Measurements from ENCODE around the gene CNEP1R1. TPM values are rescaled to one million over a fixed set of nuclear protein-coding genes. Genes with fewer than 3 reads are reported as not detected.

Gene CNEP1R1
- total and polyA plus RNA-seq, 9 of the 15 experiments (the other 6 are each of a cell fraction or from before 2014, with no cell fraction given) = 7.6 to 20.1 (median 10.6) TPM

DNA sequence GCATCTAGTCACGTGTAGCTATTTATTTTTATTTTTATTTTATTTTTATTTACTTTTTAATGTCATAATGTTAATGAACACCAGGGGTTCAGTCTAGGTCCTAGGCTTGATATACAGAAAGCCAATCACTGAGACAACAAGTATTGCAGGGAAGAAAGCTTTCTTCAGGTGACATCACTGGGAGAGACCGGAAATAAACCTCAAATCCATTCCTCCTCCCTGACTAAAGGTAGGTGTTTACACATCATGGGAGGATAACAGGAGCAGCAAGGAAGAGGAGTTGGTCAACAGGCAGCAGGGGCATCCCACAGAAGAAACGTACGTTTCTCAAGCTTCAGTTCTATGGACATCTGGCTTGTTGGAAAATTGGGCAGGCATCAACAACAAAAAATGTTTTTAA lies 31.2 kb downstream of the CNEP1R1 start:
- WGBS (ENCODE audit: insufficient coverage, low coverage, missing lambda C conversion rate) = 28% methylated on average over 4 of the region's 4 CpGs
- no peaks in the 10 kb centered on the region for H4K20me1 ChIP-seq (replicated peaks; ENCODE audit: control insufficient read depth, insufficient read depth, low read length)
- no peak for FAIRE-seq
- H3K4me1 ChIP-seq (replicated peaks in 1 of 2; ENCODE audit: control insufficient read depth in 2 of 2, insufficient read depth in 2 of 2, low read length in 2 of 2) = no peaks in the 10 kb centered on the region
- no peaks in the 10 kb centered on the region; the same call in 1 of the 2 replicates for H3K9me3 ChIP-seq (replicated peaks; ENCODE audit: control insufficient read depth, insufficient read depth, low read depth, low read length)
- no peaks in the 10 kb centered on the region for H3K36me3 ChIP-seq (ENCODE audit: control insufficient read depth, insufficient read depth, low read length)
- POLR2A ChIA-PET = no interaction called here
- H2AFZ ChIP-seq (ENCODE audit: low read depth, low read length) = no peak overlapping the region
- in situ Hi-C loops (cut with MboI) = no loop called here
- no peak for DNase-seq (ENCODE audit: extremely low read depth in 1 of 4, low spot score in 3 of 4)
- H3K27ac ChIP-seq (ENCODE audit: extremely low read depth, low read depth, low read length) = no peak overlapping the region
- H3K9ac ChIP-seq (ENCODE audit: insufficient read depth in 1 of 2, low read depth in 2 of 2, low read length in 2 of 2) = no peak overlapping the region
- H3K4me3 ChIP-seq = no peak overlapping the region
- BruUV-seq (replicated peaks) = no TSS peak
- no peaks in the 10 kb centered on the region for H3K79me2 ChIP-seq (ENCODE audit: control insufficient read depth, insufficient read depth, low read length)
- no peak for ATAC-seq
- intact Hi-C loops (cut with micrococcal nuclease) = no loop called here
- no peak overlapping the region for H3K4me2 ChIP-seq (ENCODE audit: insufficient read depth, low read length)
- H3K9me1 ChIP-seq (ENCODE audit: control insufficient read depth, insufficient read depth, low read length) = no peaks in the 10 kb centered on the region
- H3K27me3 ChIP-seq (ENCODE audit: control insufficient read depth in 2 of 2, insufficient read depth in 2 of 2, low read length in 2 of 2) = peaks cover 3 to 15% of the 10 kb centered on the region in 2 experiments; a peak in 3 of 5 replicates
- CTCF ChIA-PET (ENCODE audit: low intra/inter-chr PET ratio) = interaction anchor here (0.6 kb wide), 1 partner anchor 417 kb away, joined by 3 read pairs; no protein-coding TSS in a partner anchor
- TF ChIP-seq PHB (CRISPR knock-in tag; IDR thresholded peaks at IDR 0.05) = no peak
- TF ChIP-seq TAF15 (IDR thresholded peaks at IDR 0.05; ENCODE audit: low read depth, low read length) = no peak
- no peak for TF ChIP-seq WHSC1 (IDR thresholded peaks at IDR 0.05; ENCODE audit: low read length)
- TF ChIP-seq ETV1 (tag; conservative IDR thresholded peaks at IDR 0.05; ENCODE audit: low read depth) = peak; percentile 44
- TF ChIP-seq, protein P1, sequence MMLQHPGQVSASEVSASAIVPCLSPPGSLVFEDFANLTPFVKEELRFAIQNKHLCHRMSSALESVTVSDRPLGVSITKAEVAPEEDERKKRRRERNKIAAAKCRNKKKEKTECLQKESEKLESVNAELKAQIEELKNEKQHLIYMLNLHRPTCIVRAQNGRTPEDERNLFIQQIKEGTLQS (IDR thresholded peaks at IDR 0.05) = peak; percentile 22; the same call in 1 of the 2 replicates
- TF ChIP-seq, protein P1 (CRISPR knock-in tag; conservative IDR thresholded peaks at IDR 0.05) = no peak
- no peak for TF ChIP-seq ZNF644 (tag; IDR thresholded peaks at IDR 0.05; ENCODE audit: low read depth)
- TF ChIP-seq CEBPB (tag; IDR thresholded peaks at IDR 0.05) = no peak
- 0 out of 2 replicates have a peak, but pooled peaks have one; percentile 14 for TF ChIP-seq ATF7 (IDR thresholded peaks at IDR 0.05)
- TF ChIP-seq, protein P2, sequence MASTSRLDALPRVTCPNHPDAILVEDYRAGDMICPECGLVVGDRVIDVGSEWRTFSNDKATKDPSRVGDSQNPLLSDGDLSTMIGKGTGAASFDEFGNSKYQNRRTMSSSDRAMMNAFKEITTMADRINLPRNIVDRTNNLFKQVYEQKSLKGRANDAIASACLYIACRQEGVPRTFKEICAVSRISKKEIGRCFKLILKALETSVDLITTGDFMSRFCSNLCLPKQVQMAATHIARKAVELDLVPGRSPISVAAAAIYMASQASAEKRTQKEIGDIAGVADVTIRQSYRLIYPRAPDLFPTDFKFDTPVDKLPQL (IDR thresholded peaks at IDR 0.05; ENCODE audit: extremely low read depth, insufficient read length) = no peak
- TF ChIP-seq ZZZ3 (IDR thresholded peaks at IDR 0.05) = no peak
- TF ChIP-seq CBX3 (IDR thresholded peaks at IDR 0.05; ENCODE audit: borderline replicate concordance in 1 of 2, low read length in 2 of 2) = peak in 1 of 2 experiments; percentile 83; a peak in 1 of 3 replicates
- TF ChIP-seq TGIF2 (CRISPR knock-in tag; IDR thresholded peaks at IDR 0.05) = no peak
- no peak for TF ChIP-seq BRD9 (IDR thresholded peaks at IDR 0.05; ENCODE audit: low read depth, partially characterized antibody)
- TF ChIP-seq DPF2 (IDR thresholded peaks at IDR 0.05) = no peak
- TF ChIP-seq TRIM24 (IDR thresholded peaks at IDR 0.05) = peak in 1 of 2 experiments; percentile 50; a peak in 1 of 4 replicates
- TF ChIP-seq ZNF586 (CRISPR knock-in tag; conservative IDR thresholded peaks at IDR 0.05) = no peak
- no peak for TF ChIP-seq TFAM (CRISPR knock-in tag; conservative IDR thresholded peaks at IDR 0.05)
- TF ChIP-seq, protein P3, sequence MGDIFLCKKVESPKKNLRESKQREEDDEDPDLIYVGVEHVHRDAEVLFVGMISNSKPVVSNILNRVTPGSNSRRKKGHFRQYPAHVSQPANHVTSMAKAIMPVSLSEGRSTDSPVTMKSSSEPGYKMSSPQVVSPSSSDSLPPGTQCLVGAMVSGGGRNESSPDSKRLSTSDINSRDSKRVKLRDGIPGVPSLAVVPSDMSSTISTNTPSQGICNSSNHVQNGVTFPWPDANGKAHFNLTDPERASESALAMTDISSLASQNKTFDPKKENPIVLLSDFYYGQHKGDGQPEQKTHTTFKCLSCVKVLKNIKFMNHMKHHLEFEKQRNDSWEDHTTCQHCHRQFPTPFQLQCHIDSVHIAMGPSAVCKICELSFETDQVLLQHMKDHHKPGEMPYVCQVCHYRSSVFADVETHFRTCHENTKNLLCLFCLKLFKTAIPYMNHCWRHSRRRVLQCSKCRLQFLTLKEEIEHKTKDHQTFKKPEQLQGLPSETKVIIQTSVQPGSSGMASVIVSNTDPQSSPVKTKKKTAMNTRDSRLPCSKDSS (IDR thresholded peaks at IDR 0.05; ENCODE audit: low read depth, partially characterized antibody) = peak; percentile 41
- no peak for TF ChIP-seq ASH1L (IDR thresholded peaks at IDR 0.05; ENCODE audit: borderline replicate concordance, low read depth, partially characterized antibody)
- TF ChIP-seq XRCC4 (IDR thresholded peaks at IDR 0.05; ENCODE audit: extremely low read depth, insufficient read depth, insufficient read length) = no peak
- TF ChIP-seq CBX1 (IDR thresholded peaks at IDR 0.05; ENCODE audit: low read depth) = no peak; the same call in 1 of the 2 replicates
- no peak for TF ChIP-seq PURB (CRISPR knock-in tag; IDR thresholded peaks at IDR 0.05; ENCODE audit: low read depth)
